K562 (cell line): Measurements from ENCODE around the gene EIF3I. TPM values are rescaled to one million over a fixed set of nuclear protein-coding genes. Genes with fewer than 3 reads are reported as not detected.
A peak's percentile ranks its signal among the peaks of the same experiment; 100 is the strongest.

Source experiments
- ATF1 ChIP-seq, 2 experiments: fragments of 450-650 bp in 1 of 2; IDR thresholded peaks; 2 replicates each; pipeline ENCODE4 v1.6.1; 2016; ENCODE audit warnings: missing compliant biosample characterization in 1 of 2, missing genetic modification characterization in 1 of 2
- CCNT2 ChIP-seq: IDR thresholded peaks from 2 replicates; pipeline ENCODE4 v1.6.1; 2011; ENCODE audit warnings: borderline replicate concordance, low read depth, mild to moderate bottlenecking, moderate library complexity, mixed read lengths, low read length; ENCODE audit not compliant: insufficient read length; ENCODE audit errors: extremely low read depth
- HDGF ChIP-seq: fragments of 450-650 bp; IDR thresholded peaks from 2 replicates; pipeline ENCODE4 v1.6.1; 2016
- HNRNPLL ChIP-seq: fragments of 200-400 bp; formaldehyde crosslinking; IDR thresholded peaks from 2 replicates; pipeline ENCODE4 v1.6.1; 2017; ENCODE audit warnings: low read length, low read depth, mild to moderate bottlenecking; ENCODE audit not compliant: poor library complexity, severe bottlenecking
- KDM5B ChIP-seq: fragments of 200-600 bp; sonication (generic); IDR thresholded peaks from 2 replicates; pipeline ENCODE4 v1.6.1; 2012; ENCODE audit warnings: low read depth, mild to moderate bottlenecking, moderate library complexity, low read length, control low read depth, inconsistent platforms; ENCODE audit not compliant: insufficient replicate concordance
- MEF2A ChIP-seq: IDR thresholded peaks from 2 replicates; pipeline ENCODE4 v1.6.1; 2011; ENCODE audit warnings: low read depth, mild to moderate bottlenecking, low read length, moderate library complexity; ENCODE audit not compliant: control insufficient read depth
- NFIC ChIP-seq: fragments of 450-650 bp; IDR thresholded peaks from 2 replicates; pipeline ENCODE4 v1.6.1; 2017; ENCODE audit warnings: mild to moderate bottlenecking, inconsistent platforms
- SIRT6 ChIP-seq: IDR thresholded peaks from one replicate; pipeline ENCODE4 v1.6.1; 2012; ENCODE audit warnings: low read depth, mild to moderate bottlenecking, control low read depth, inconsistent platforms, low read length, moderate library complexity
- SREBF2 ChIP-seq: sonication (generic); formaldehyde crosslinking; IDR thresholded peaks from 2 replicates; pipeline ENCODE4 v1.4.0; 2020; ENCODE audit warnings: mild to moderate bottlenecking, missing genetic modification reagents
- ZBTB17 ChIP-seq: fragments of 450-650 bp; formaldehyde crosslinking; IDR thresholded peaks from 2 replicates; pipeline ENCODE4 v1.4.0; 2020; ENCODE audit warnings: mild to moderate bottlenecking
- polyA plus RNA-seq, 8 experiments: library from polyadenylated mRNA; depleted of rRNA in 4 of 8; stranded (reverse) in 5 of 8; unstranded in 3 of 8; fragments of >200 nt; fragmentation: Nextera tagmentation in 2 of 8; fragmentation: Illumina TruSeq in 1 of 8; extraction: Ambion mirVana in 2 of 8; extraction: Trizol in 1 of 8; gene quantifications; 2 replicates each; pipeline versions ENCODE4 v1.2.1 to v1.2.3, GENCODE V29; 2011 to 2014; ENCODE audit warnings: inconsistent platforms in 1 of 8, missing spikeins in 1 of 8
- total RNA-seq, 7 experiments: library from RNA; depleted of rRNA in 6 of 7; stranded (reverse); fragments of >200 nt in 6 of 7; fragmentation: Illumina TruSeq in 2 of 7; extraction: Trizol in 2 of 7; gene quantifications; 2 replicates each; pipeline versions ENCODE4 v1.2.1 to v1.2.3, GENCODE V29; 2011 to 2021; ENCODE audit warnings: low replicate concordance in 1 of 7
- TF ChIP-seq, protein P1 (sequence below): sonication (generic); formaldehyde crosslinking; IDR thresholded peaks from 2 replicates; pipeline ENCODE4 v1.8.1; 2023; ENCODE audit warnings: mild to moderate bottlenecking, missing genetic modification reagents, moderate library complexity
- TF ChIP-seq, protein P2 (sequence below): fragments of 250-450 bp; sonication (Bioruptor Pico); IDR thresholded peaks from 2 replicates; pipeline ENCODE4 v1.5.0; 2021; ENCODE audit warnings: mild to moderate bottlenecking, borderline replicate concordance
- TF ChIP-seq, protein P3 (sequence below): fragments of 200-800 bp; sonication (Bioruptor generic); IDR thresholded peaks from 2 replicates; pipeline ENCODE4 v1.6.1; 2016; ENCODE audit warnings: missing genetic modification characterization, missing compliant biosample characterization

The EIF3I gene
- total and polyA plus RNA-seq, 9 of the 15 experiments (the other 6 are each of a cell fraction or from before 2014, with no cell fraction given), result 414 to 1,526 (median 635) TPM

DNA sequence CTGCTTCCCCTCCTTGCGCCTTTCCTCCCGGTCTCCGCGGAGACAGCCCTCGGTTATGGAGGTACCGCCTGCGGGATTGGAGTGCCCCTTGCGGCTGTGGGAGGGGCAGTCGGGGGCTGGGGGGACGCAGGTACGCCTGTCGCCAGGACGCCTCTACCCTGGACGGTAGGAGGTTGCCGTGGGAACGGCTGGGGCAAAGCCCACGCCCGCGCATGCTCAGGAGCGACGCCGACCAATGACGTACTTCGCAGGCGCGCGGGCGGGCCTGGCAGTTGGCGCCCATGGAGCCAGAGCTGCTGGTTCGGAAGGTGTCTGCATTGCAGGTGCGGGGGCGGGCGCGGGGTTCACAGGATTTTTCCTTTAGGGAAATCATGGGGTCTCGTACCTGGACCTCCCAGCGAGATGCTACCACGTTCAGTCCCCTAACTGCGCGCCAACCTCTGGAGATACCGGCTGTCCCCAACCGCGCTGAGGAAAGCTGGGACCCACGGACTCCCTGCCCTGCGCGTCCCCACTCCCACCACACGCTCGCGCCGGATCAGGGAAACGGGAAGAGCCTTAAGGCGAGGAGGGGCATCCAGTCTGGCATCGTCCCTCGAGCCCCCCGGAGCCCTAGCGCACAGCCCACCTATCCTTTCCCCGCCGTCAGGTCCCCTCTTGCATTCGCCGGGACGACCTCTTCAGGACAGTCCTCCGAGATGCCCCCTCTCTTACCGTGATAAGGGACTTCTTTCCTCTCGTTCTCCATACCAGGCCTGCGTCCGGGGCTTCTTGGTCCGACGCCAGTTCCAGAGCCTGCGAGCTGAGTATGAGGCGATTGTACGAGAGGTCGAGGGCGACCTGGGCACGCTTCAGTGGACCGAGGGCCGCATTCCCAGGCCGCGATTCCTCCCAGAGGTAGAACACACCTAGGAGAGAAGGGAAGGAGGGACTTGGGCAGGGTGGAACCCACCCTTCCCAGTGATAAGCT lies 16.5 kb upstream of the EIF3I start, which contains the start of gene IQCC (continued):
- TF ChIP-seq, protein P1, sequence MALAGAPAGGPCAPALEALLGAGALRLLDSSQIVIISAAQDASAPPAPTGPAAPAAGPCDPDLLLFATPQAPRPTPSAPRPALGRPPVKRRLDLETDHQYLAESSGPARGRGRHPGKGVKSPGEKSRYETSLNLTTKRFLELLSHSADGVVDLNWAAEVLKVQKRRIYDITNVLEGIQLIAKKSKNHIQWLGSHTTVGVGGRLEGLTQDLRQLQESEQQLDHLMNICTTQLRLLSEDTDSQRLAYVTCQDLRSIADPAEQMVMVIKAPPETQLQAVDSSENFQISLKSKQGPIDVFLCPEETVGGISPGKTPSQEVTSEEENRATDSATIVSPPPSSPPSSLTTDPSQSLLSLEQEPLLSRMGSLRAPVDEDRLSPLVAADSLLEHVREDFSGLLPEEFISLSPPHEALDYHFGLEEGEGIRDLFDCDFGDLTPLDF (CRISPR knock-in tag), result peak; percentile 93
- TF ChIP-seq HNRNPLL (no peak), ZBTB17 (CRISPR knock-in tag) (no peak), MEF2A (no peak), HDGF (no peak), NFIC (peak; percentile 43), KDM5B (peak; percentile 84), ATF1 (CRISPR knock-in tag; IDR thresholded peaks at IDR 0.05) (peak; percentile 97), ATF1 (tag; IDR thresholded peaks at IDR 0.05) (peak; percentile 98), SREBF2 (CRISPR knock-in tag) (no peak), CCNT2 (peak; percentile 89), SIRT6 (no peak)
- TF ChIP-seq, protein P2, sequence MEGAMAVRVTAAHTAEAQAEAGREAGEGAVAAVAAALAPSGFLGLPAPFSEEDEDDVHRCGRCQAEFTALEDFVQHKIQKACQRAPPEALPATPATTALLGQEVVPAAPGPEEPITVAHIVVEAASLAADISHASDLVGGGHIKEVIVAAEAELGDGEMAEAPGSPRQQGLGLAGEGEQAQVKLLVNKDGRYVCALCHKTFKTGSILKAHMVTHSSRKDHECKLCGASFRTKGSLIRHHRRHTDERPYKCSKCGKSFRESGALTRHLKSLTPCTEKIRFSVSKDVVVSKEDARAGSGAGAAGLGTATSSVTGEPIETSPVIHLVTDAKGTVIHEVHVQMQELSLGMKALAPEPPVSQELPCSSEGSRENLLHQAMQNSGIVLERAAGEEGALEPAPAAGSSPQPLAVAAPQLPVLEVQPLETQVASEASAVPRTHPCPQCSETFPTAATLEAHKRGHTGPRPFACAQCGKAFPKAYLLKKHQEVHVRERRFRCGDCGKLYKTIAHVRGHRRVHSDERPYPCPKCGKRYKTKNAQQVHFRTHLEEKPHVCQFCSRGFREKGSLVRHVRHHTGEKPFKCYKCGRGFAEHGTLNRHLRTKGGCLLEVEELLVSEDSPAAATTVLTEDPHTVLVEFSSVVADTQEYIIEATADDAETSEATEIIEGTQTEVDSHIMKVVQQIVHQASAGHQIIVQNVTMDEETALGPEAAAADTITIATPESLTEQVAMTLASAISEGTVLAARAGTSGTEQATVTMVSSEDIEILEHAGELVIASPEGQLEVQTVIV (CRISPR knock-in tag), result no peak
- TF ChIP-seq, protein P3, sequence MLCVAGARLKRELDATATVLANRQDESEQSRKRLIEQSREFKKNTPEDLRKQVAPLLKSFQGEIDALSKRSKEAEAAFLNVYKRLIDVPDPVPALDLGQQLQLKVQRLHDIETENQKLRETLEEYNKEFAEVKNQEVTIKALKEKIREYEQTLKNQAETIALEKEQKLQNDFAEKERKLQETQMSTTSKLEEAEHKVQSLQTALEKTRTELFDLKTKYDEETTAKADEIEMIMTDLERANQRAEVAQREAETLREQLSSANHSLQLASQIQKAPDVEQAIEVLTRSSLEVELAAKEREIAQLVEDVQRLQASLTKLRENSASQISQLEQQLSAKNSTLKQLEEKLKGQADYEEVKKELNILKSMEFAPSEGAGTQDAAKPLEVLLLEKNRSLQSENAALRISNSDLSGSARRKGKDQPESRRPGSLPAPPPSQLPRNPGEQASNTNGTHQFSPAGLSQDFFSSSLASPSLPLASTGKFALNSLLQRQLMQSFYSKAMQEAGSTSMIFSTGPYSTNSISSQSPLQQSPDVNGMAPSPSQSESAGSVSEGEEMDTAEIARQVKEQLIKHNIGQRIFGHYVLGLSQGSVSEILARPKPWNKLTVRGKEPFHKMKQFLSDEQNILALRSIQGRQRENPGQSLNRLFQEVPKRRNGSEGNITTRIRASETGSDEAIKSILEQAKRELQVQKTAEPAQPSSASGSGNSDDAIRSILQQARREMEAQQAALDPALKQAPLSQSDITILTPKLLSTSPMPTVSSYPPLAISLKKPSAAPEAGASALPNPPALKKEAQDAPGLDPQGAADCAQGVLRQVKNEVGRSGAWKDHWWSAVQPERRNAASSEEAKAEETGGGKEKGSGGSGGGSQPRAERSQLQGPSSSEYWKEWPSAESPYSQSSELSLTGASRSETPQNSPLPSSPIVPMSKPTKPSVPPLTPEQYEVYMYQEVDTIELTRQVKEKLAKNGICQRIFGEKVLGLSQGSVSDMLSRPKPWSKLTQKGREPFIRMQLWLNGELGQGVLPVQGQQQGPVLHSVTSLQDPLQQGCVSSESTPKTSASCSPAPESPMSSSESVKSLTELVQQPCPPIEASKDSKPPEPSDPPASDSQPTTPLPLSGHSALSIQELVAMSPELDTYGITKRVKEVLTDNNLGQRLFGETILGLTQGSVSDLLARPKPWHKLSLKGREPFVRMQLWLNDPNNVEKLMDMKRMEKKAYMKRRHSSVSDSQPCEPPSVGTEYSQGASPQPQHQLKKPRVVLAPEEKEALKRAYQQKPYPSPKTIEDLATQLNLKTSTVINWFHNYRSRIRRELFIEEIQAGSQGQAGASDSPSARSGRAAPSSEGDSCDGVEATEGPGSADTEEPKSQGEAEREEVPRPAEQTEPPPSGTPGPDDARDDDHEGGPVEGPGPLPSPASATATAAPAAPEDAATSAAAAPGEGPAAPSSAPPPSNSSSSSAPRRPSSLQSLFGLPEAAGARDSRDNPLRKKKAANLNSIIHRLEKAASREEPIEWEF (CRISPR knock-in tag), result no peak
